NCI-H1105 treated with DMSO at 0.1 percent for 48 hours (cell line): ENCODE results near the gene HBQ1.
"Not testable (repeated sequence)": the region's sequence is repeated elsewhere in the genome, so short reads cannot be mapped to it uniquely, and the experiment has no call there.

ENCODE experiments used
- DNase-seq: peaks from one replicate; lab custom pipeline; 2025; lab: John Stamatoyannopoulos, UW

The HBQ1 gene

DNA sequence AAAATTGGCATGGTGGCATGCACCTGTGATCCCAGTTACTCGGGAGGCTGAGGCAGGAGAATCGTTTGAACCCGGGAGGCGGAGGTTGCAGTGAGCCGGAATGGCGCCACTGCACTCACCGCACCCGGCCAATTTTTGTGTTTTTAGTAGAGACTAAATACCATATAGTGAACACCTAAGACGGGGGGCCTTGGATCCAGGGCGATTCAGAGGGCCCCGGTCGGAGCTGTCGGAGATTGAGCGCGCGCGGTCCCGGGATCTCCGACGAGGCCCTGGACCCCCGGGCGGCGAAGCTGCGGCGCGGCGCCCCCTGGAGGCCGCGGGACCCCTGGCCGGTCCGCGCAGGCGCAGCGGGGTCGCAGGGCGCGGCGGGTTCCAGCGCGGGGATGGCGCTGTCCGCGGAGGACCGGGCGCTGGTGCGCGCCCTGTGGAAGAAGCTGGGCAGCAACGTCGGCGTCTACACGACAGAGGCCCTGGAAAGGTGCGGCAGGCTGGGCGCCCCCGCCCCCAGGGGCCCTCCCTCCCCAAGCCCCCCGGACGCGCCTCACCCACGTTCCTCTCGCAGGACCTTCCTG lies at the start of gene HBQ1:
Gene HBQ1 (plus strand): TSS at position 359 of the 575 bp plus-strand sequence. CDS start 28 bp downstream, at position 387.
- no peak for DNase-seq

DNA sequence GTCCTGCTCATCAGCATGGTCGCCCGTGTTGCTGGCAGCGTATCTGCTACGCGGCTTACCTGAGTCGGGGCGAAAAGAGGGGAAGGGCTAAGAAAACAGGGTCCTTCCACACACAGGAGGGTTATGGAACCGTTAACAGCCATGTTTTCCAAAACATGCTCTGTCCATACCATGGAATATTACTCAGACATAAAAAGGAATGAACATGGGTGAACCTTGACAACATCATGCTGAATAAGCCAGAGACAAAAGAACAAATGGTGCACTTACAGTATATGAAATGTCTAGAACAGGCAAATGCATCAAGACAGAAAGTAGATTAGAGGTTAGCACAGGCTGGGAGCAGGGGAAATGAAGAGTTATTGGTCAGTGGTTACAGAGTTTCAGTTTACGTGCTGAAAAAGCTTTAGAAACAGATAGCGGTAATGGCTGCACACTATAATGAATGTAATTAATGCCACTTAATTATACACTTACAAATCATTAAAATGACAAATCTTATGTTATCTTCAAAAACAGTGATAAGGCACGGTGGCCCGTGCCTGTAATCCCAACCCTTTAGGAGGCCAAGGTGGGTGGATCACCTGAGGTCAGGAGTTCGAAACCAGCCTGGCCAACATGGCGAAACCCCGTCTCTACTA lies 49.6 kb upstream of the HBQ1 start:
- DNase-seq = no peak

DNA sequence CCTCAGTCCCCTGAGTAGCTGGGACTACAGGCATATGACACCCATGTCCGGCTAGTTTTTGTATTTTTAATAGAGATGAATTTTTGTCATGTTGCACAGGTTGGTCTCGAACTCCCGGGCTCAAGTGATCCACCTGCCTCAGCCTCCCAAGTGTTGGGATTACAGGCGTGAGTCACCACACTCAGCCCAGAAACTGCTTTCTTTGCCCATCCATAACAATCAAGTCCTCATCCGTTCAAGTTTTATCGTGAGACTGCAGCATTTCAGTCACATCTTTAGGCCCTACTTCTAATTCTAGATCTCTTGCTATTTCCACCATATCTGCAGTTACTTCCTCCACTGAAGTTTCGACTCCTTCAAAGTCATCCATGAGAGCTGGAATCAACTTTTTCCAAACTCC lies 48.1 kb upstream of the HBQ1 start:
- no peak for DNase-seq

DNA sequence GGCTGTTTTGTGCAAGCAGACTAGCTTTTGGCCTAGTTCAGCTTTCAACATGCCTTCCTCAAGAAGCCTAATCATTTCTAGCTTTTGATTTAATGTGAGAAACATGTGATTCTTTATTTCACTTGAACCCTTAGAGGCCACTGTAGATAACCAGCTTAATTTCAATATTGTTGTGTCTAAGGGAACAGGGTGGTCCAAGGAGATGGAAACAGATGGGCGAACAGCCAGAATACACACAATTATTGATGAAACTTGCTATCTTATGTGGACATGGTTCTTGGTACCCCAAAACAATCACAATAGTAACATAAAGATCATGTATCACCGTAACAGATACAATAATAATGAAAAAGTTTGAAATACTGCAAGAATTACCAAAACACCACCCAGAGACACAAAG lies 46.5 kb upstream of the HBQ1 start:
- DNase-seq = no peak

DNA sequence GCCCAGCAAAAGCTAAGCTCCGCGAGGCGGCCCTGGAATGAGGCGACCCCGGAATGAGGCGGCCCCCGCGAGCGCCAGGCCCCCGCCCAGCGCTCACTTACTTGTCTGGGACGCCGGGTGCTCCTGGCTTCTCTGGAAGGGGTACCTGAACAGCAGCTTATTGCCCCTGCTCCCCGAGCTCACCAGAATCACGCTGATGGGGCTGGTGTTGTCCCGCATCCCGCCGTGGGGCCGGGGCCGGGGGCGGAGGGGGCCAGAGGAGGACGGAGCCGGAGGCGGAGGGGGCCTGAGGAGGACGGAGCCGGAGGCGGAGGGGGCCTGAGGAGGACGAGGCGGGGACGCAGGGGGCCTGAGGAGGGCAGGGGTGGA lies 42.2 kb upstream of the HBQ1 start:
- no peak for DNase-seq

DNA sequence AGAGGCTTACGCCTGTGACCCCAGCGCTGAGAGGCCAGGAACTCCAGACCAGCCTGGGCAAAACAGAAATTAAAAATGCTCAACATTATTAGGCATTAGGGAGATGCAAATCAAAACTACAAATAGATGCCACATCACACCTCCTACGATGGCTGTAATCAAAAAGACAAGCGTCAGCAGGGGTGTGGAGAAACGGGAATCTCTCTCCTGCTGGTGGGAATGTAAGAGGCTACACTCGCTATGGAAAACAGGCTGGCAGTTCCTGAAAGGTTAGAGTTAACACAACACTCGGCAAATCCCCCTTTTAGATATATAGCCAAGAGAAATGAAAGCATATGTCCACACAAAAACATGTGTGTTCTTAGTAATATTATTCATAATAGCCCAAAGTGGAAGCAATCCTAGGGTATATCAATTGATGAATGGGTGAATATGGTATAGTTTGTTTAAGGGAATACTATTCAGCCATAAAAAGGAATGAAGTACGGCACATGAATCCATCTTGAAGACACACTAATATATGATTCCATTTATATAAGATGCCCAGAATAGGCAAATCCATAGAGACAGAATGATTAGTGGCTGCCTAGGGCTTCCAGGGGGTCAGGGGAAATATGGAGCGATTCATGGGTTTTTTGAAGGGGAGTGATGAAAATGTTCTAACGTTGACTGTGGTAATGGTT lies 39.9 kb upstream of the HBQ1 start:
- DNase-seq = no peak

DNA sequence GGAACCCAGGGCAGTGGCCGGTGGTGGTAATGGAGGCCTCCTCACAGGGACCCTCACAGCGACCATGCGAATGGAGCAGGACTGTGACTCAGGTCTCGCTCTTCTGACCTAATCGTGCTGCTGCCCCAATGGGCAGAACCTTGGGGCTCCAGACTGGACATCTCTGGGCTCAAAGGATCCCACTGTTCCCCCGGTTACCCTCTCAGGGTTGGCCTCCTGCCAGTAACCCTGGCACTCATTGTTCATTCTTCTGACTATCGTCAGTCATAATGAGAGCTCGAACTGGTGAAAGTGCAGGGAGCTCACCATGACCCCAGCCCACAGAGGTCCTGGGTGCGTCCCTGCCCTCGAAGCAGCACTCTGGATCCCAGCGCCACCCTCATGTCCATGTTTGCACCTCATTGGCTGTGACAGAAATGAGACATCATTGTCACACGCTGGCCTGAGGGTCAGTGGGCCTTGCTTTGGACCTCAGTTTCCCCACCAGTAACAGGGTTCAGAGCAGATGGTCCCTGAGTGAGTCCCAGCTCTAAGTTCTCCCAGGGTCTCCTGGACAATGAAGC lies 37.8 kb upstream of the HBQ1 start:
- no peak for DNase-seq

DNA sequence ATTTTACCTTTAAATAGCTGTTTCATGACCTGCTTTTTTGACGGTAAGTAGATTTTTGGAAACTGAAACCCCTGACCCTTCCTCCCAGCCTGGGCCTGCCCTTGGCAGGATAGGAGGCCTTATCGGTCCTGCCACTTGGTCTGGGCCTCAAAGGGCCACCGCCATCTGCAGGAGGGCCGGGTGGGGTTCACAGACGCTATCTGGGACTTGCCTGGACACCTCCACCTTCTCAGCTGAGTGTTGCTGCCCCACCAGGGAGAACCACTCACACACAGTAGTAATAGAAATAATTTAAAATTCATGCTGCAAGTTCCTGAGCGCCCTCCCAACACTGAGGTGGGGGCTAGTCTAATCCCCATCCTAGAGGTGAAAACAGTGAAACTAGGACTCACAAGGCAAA lies 37.2 kb upstream of the HBQ1 start:
- no peak for DNase-seq

DNA sequence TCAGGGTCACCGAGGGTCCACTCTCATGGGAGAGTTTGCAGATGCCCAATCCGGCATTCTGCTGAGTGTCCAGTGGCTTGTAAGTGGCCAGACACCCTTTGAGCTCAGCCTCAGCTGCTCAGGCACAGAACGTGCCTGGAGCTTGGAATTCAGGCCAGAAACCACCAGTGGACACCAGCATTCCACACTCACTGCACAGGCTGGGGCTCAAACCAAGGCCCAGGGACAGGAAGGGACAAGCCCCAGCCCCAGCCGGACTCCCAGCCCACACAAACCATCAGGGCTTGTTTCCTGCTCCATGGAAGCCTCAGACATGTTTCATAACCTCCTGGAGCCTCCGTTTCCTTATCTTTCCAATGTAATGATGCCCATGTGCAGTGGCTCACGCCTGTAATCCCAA lies 36.8 kb upstream of the HBQ1 start:
- DNase-seq = no peak

DNA sequence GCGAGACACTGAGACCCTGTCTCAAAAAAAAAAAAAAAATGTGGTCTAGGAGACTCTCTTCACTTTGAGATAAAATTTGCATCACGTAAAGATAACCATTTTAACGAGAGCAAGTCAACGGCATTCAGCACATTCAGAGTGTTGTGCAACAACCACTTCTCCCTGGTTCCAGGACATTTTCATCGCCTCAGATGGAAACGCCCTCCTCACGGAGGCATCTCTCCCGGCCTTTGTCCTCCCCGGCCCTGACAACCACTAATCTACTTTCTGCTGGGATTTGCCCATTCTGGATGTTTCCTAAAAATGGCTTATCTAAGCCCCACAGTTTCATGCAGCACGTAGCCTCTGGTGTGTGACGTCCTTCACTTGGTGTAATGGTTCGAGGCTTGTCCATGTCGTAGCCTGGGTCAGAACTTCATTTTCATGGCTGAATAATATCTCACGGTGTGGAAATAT lies 35.4 kb upstream of the HBQ1 start:
- no peak for DNase-seq

DNA sequence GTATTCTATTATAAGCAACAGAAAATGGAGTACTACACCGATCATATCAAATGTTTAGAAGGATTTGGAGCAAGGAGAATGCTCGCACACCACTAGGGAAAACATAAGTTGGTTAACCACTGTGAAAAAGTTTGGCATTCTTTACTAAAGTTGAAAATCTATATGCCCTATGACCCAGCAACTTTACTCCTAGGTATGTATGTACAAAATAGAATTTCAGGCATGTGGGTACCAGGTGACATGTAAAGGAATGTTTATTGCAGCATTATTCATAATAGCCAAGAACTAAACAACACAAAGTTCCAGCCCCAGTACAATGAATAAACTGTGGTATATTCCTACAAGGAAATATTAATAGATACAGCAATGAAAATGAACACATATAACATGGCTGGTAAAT lies 33.6 kb upstream of the HBQ1 start:
- no peak for DNase-seq

DNA sequence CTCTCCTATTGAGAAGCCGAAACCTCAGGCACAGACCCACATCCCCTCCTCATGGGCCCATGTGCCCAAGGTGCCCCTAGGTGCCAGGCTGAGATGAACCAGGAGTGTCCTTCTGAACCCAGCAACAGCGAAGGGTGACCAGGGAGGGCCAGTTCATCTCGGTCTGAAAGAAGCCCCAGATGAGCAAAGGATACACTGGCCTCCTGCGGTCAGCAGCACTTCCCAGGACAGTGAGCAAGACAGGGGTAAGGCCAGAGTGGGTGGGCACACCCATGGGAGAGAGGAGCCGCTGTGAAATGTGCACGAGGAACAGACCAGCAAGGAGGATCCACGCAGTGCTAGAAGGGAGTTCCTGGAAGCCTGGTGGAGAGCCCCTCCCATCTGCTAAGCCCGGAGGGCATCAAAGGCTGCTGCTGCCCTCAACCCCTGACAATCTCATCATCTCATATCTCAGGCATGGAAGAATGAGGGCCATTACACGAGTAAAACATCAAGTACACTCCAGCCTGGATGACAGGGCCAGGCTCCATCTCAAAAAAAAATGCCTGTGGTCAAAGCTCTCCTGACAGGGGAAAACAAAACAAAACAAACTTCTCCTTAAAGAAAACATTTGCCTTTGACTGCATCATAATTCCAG lies 31.1 kb upstream of the HBQ1 start:
- no peak for DNase-seq

DNA sequence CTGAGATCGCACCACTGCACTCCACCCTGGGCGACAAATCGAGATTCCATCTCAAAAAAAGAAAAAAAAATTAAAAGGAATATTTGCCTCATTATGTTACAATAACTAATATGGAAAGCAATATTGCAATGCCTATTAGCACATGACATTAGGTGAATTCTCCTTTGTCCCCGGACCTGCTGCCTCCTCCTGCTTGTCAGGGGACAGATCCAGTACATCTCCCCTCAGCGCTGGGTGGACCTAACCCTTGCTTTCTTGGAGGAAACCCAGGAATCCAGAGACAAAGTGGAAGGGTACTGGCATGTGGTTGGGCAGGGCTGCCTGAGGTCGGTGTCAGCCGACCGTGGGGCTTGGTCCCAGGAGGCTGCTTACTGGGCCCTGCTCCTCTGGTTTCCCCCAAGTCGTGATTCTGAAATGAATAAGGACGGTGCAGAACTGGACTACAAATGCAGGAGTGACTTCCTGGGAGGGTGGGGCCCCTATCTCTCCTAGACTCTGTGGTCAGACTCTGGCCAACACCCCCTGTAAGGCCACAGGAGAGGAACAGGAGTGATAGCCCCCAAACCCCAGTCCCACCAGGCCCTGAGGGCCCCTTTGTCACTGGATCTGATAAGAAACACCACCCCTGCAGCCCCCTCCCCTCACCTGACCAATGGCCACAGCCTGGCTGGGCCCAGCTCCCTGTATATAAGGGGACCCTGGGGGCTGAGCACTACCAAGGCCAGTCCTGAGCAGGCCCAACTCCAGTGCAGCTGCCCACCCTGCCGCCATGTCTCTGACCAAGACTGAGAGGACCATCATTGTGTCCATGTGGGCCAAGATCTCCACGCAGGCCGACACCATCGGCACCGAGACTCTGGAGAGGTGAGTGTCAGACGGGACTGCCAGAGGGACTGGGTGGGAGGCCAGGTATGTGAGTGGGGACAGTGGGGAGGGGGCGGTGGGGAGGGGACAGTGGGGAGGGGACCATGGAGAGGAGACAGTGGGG lies 27.8 kb upstream of the HBQ1 start, which contains the start of gene HBZ:
Gene HBZ (plus strand): TSS at position 504 of the 988 bp plus-strand sequence. CDS start 266 bp downstream, at position 770.
- DNase-seq = no peak

DNA sequence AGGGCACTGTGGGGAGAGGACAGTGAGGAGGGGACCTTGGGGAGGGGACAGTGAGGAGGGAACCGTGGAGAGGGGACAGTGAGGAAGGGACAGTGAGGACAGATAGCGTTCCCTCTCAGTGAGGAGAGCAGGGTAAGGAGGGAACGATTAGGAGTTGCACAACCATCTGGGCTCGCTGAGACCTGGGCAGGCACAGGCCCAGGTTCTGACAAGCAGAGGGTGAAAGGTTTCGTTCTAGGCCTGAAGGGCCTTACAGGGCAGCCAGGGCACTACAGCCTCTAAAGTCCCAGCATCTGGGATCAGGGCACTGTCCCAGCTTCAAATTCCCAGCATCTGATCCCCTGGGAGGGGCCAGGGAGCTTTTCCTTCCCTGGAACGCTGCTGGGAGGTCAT lies 27.1 kb upstream of the HBQ1 start:
- not testable (repeated sequence) for DNase-seq

DNA sequence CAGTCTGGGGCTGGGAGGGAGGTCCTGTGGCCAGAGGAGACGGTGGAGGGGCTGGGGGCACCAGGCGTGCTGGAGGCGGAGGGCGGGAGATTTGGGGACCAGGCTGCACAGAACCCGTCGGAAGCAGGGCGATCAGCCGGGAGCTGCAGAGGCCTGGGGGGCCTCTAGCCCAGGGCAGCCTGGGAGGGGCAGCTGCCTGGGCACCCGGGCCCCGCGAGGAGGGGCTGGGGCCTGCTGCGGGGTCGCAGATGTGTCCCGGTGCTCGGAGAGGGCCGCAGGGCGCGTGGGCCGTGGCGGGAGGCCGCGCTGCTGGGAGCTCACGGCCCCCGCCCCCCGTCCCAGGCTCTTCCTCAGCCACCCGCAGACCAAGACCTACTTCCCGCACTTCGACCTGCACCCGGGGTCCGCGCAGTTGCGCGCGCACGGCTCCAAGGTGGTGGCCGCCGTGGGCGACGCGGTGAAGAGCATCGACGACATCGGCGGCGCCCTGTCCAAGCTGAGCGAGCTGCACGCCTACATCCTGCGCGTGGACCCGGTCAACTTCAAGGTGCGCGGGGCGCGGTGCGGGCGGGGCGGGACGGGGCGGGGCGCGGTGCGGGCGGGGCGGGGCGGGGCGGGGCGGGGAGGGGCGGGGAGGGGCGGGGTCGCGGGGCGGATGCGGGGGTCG lies 26.6 kb upstream of the HBQ1 start:
- not testable (repeated sequence) for DNase-seq

DNA sequence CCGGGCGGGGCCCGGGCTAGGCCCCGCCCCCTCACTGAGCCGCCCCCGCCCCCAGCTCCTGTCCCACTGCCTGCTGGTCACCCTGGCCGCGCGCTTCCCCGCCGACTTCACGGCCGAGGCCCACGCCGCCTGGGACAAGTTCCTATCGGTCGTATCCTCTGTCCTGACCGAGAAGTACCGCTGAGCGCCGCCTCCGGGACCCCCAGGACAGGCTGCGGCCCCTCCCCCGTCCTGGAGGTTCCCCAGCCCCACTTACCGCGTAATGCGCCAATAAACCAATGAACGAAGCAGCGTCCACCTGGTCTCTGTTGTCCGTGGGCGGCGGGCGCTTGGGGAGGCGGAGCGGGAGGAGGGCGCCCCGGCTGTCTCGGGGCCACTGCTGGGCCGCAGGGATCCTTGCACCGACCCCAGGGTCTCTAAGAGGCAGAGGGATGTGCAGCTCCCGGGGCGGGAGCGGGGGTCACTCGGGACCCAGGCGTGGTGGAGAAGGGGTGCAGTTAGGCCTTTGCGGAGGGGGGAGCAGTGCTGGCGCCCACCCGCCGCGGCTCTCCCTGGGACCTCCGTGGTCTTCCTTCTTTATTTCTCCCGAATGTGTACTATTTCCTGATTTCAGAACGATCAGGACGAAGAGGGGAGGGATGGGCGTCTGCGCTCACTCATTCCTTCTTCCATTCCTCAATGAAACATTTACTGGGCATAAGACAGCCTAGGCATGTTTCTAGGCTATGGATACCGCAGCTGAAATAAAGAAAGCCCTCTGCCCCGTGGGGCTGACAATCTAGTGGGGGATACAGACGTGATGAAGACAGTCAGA lies 25.8 kb upstream of the HBQ1 start:
- peak; percentile 21 for DNase-seq

DNA sequence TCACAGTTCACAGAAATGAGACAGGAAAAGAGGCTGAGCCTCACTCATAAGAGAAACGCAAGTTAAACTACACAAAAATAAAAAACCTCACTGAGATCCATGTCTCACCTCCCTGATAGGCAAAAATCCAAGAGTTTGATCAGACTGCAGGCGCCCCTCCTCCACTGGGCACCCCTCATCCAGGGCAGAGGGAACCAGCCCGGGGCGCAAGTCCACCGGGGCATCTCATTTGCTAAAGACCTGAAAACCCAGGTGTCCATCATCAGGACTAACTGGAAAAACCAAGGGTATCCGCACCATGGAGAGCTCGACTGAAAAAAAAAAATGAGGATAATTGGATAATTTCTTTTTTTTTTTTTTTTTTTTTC lies 25.2 kb upstream of the HBQ1 start:
- no peak for DNase-seq

DNA sequence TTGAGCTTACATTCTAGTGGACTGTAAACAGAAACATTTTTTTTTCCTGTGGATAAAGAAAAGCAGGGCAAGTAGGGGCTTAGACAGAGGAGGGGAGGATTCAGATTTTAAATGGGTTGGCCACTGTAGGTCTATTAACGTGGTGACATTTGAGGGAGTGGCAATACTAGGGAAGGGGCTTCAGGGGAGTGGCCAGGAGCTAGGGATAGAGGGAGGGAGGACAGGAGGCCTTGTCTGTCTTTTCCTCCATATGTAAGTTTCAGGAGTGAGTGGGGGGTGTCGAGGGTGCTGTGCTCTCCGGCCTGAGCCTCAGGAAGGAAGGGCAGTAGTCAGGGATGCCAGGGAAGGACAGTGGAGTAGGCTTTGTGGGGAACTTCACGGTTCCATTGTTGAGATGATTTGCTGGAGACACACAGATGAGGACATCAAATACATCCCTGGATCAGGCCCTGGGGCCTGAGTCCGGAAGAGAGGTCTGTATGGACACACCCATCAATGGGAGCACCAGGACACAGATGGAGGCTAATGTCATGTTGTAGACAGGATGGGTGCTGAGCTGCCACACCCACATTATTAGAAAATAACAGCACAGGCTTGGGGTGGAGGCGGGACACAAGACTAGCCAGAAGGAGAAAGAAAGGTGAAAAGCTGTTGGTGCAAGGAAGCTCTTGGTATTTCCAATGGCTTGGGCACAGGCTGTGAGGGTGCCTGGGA lies 21.0 kb upstream of the HBQ1 start:
- DNase-seq = no peak

DNA sequence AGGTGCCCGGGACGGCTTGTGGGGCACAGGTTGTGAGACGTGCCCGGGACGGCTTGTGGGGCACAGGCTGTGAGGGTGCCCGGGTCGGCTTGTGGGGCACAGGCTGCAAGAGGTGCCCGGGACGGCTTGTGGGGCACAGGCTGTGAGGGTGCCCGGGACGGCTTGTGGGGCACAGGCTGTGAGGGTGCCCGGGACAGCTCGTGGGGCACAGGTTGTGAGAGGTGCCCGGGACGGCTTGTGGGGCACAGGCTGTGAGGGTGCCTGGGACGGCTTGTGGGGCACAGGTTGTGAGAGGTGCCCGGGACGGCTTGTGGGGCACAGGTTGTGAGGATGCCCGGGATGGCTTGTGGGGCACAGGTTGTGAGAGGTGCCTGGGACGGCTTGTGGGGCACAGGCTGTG lies 20.0 kb upstream of the HBQ1 start:
- DNase-seq = not testable (repeated sequence)
